Fibroblast of villous mesenchyme (primary cell): ENCODE results near the gene AFAP1. TPM values are rescaled to one million over a fixed set of nuclear protein-coding genes. Genes with fewer than 3 reads are reported as not detected.

Source experiments
- DNase-seq: peaks from one replicate; pipeline ENCODE4 v3.0.0-alpha.2; 2010; ENCODE audit warnings: low read depth
- H3K4me3 ChIP-seq: 2 replicates; pipeline ENCODE4 v1.5.1; 2011; ENCODE audit warnings: low read depth, mild to moderate bottlenecking, low read length
- total RNA-seq: library from RNA; depleted of rRNA; stranded (reverse); fragments of >200 nt; gene quantifications from 2 replicates; pipeline ENCODE4 v1.2.3, GENCODE V29; 2012
- TF ChIP-seq, protein P1 (sequence below): IDR thresholded peaks from 2 replicates; pipeline ENCODE4 v1.5.1; 2012; ENCODE audit warnings: low read depth, mild to moderate bottlenecking, low read length; ENCODE audit not compliant: insufficient read depth

The AFAP1 gene
- total RNA-seq, 1 donor, result 133 TPM

DNA sequence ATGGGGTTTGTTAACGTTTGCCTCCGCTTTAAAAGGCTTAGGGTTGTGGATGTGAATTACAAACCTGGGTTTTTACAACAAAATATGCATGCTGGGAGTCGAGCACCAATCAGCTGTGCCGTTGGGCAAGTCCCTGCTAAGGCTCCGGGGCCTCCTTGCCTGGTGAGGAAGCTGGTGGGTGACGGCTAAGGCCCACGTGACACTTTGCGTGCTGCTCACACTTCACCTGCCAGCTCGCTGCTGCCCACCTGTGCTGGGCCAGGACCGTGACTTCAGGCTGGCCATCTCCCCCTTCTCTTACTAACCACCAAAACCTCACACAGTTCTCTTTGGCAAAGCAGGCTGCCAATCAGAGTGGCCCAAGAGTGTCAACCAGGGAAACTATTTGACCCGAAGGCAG lies 178.3 kb downstream of the AFAP1 start:
- TF ChIP-seq, protein P1, sequence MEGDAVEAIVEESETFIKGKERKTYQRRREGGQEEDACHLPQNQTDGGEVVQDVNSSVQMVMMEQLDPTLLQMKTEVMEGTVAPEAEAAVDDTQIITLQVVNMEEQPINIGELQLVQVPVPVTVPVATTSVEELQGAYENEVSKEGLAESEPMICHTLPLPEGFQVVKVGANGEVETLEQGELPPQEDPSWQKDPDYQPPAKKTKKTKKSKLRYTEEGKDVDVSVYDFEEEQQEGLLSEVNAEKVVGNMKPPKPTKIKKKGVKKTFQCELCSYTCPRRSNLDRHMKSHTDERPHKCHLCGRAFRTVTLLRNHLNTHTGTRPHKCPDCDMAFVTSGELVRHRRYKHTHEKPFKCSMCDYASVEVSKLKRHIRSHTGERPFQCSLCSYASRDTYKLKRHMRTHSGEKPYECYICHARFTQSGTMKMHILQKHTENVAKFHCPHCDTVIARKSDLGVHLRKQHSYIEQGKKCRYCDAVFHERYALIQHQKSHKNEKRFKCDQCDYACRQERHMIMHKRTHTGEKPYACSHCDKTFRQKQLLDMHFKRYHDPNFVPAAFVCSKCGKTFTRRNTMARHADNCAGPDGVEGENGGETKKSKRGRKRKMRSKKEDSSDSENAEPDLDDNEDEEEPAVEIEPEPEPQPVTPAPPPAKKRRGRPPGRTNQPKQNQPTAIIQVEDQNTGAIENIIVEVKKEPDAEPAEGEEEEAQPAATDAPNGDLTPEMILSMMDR, result no peak
- no peak overlapping the region for H3K4me3 ChIP-seq
- no peak for DNase-seq

DNA sequence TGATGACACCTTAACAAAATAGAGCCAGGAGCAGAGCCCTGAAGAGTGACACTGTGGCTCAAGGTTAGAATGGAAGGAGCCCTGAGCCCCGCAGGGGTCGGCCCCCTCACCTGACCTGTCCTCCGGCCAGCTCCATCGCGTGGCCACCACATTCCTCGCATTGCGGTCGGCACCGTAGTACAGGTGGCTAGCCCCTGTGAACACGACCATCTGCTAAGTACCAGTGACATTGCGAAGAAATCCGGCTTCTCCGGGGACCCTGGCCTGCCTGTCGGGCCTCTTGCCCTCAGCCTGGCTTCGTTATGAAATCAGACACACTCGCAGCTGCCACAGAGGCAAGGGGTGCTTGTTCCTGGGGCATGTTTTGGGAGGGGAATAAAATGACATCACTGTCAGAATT lies 179.0 kb downstream of the AFAP1 start:
- TF ChIP-seq, protein P1, result no peak
- no peak for DNase-seq

DNA sequence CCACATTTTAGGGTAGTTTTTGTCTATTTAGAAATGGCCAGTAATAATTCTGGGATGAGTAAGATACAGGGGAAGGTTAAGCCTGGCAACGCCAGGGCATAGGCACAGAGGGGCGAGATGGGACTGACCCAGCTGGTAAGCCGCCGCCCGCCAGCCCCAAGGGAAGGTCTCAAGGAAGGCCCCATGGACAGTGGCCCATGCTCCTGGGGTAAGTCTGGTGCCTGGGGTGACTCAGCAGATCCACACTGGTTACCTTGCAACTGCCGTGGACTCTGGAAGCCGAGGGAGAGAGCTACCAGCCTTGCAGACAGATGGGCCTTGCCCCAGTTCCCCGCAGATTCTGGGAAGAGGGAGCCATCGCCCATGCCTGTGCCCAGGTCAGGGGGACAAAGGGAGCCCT lies 179.4 kb downstream of the AFAP1 start:
- TF ChIP-seq, protein P1, result no peak
- no peak for DNase-seq
- no peak overlapping the region for H3K4me3 ChIP-seq

More for the DNA sequence above, 179.0 kb downstream of the AFAP1 start:
- no peak overlapping the region for H3K4me3 ChIP-seq

DNA sequence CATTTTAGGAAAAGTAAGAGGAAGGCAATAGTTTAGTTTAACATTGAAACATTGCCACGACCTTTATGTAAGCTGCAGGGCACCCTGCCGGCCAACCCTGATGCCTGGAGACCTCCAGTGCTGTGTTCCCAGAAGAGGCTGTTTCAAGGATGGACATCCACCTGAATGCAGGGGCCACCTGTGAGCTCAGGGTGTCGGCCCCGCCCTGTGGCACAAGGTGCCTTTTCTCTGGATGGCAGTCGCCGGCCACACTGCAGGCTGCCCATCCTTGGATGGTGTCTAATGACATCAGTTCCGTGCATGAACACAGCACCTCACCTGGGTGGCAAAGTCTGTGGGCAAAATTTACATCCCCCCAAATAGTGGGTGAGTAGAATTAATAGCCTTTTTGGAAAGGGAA lies 180.0 kb downstream of the AFAP1 start:
- TF ChIP-seq, protein P1, result no peak
- no peak for DNase-seq
- H3K4me3 ChIP-seq, result no peak overlapping the region

DNA sequence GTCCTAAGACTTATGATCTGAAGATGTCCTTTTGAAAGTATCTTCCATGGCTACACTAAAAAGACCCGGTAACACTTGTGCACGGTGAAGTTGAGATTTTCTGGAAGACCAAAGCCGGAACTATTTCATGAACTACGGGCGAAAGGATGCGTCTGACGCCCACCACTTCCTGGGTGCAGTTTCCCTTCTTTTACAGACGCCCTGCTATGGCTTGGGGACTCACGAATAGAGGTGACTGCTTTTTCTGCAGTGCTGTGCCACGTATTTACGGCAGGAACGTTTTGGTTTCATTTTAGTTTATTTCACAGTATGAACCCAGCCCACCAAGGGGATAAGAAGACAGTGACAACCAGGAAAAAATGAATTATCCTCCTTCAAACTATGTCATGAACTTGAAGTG lies 180.4 kb downstream of the AFAP1 start:
- no peak overlapping the region for H3K4me3 ChIP-seq
- no peak for DNase-seq
- TF ChIP-seq, protein P1, result no peak

DNA sequence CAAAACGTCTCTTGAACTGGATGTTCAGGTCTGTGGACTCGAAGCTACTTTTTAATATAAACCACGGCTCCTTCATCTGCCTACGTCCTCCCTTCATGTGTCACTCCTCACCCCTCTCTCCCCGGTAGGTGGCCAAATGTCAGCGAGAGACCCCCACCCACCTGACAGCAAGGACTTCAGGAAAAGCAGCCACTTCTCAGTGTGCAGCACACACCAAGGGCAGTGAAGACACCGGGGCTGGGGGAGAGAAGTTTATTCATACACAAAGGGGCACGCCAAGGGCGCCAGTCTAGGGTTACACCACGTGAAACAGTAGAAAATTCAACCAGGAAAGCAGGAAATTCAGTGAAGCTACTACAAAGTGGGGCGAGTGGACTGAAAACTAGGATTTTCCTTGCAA lies 181.2 kb downstream of the AFAP1 start:
- TF ChIP-seq, protein P1, result no peak

More for the DNA sequence above, 181.2 kb downstream of the AFAP1 start:
- no peak for DNase-seq
- H3K4me3 ChIP-seq, result no peak overlapping the region
